ENCODE data around the gene RWDD4.

DNA sequence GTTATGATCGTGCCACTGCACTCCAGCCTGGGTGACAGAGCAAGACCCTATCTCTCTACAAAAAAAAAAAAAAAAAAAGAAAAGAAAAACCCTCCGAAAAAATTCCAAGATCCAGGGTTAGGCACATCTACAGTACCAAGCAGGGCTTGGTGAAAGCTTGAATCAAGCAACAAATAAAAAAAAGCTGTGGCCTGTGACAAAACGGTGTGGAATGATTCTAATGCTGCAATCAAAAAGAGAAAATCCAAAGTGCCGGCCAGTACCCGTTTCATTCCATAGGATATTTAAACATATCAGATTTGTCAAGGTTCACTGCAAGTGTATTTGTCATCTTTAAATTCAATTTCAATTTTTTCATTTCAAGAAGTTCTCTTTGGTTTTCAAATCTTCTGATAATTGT is 20.5 kb downstream of the RWDD4 start:
- TF ChIP-seq, protein P1, sequence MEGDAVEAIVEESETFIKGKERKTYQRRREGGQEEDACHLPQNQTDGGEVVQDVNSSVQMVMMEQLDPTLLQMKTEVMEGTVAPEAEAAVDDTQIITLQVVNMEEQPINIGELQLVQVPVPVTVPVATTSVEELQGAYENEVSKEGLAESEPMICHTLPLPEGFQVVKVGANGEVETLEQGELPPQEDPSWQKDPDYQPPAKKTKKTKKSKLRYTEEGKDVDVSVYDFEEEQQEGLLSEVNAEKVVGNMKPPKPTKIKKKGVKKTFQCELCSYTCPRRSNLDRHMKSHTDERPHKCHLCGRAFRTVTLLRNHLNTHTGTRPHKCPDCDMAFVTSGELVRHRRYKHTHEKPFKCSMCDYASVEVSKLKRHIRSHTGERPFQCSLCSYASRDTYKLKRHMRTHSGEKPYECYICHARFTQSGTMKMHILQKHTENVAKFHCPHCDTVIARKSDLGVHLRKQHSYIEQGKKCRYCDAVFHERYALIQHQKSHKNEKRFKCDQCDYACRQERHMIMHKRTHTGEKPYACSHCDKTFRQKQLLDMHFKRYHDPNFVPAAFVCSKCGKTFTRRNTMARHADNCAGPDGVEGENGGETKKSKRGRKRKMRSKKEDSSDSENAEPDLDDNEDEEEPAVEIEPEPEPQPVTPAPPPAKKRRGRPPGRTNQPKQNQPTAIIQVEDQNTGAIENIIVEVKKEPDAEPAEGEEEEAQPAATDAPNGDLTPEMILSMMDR (IDR thresholded peaks at IDR 0.05) = no peak
- TF ChIP-seq POLR2A (IDR thresholded peaks at IDR 0.05) = no peak

Data from prostate gland (tissue), 2 donors.